GM18868 (cell line): ENCODE data around the gene LAMA2.

Experiments
- ATAC-seq: cut with Tn5 transposase; IDR thresholded peaks from one replicate; pipeline ENCODE4 v1.9.1; 2021; ENCODE audit warnings: mild to moderate bottlenecking, moderate library complexity; ENCODE audit not compliant: unreplicated experiment

The LAMA2 gene

GRCh38 chr6:129544892-129545612, 662.1 kb downstream of the LAMA2 start:
- no peak for ATAC-seq

DNA sequence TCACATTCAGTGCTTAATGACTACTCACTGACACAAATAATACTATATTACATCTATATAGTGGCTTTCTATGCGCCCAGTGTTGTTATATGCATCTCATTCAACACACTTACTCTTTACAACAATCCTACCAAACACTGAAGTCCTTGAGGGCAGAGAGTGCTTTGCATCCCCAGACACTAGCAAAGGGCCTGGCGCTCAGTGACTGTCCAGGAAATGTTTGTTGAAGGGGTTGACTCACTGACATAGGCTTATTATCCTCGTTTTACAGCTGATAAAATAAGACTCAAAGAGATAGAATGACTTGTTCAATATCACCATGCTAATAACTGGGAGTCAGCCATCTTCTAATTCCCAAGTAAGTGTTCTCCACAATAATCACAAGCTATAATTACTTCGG, 663.8 kb downstream of the LAMA2 start:
- no peak for ATAC-seq

DNA sequence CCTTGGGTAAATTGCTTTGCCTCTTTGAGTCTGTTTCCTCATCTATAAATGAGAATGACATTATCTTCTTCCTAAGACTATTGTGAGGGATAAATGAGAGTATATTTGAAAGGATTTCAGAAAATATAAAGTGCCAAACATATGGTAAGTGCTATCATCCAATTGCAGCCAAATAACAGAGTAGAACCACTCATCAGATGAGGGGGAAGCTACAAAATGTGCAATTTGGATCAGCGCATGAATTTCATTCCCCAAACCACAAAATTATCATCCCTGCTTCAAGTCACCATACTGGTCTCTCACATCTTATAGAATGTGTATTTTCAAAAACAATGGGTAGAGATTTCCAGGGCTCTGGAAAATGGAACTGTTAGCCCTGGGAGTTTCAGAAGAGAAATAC, 668.5 kb downstream of the LAMA2 start:
- ATAC-seq: no peak

- no peak for ATAC-seq
These were observed 669.5 kb downstream of the LAMA2 start for GRCh38 chr6:129552413-129552812.

DNA sequence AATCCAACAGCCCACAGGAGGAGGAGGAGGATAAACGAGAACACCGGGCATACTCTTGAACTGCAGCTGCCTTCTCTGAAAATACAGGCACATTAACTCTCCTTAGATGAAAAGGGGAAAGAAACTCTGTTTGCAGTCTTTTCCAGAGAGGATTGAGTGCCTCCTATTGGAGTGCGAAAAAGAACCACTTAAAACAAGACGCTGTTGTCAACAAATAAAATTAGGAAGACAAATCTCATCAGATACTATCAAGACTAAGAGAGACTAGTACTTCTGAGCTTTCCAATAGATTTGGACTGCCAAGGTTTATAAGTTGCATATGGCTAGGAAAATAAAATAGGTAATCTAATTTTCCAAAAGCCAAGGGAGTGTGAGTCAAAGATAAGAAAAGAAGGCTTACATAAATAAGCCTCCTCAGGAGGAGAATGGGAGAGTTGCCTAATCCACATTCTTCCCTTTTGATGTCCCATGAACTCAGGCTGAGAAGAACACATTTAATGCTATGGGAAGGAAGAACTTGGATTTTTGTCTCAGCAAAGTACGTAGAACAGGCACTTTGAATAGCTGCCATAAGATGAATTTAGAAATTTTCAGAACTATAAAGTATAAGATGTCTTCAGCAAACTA, 672.4 kb downstream of the LAMA2 start:
- no peak for ATAC-seq

DNA sequence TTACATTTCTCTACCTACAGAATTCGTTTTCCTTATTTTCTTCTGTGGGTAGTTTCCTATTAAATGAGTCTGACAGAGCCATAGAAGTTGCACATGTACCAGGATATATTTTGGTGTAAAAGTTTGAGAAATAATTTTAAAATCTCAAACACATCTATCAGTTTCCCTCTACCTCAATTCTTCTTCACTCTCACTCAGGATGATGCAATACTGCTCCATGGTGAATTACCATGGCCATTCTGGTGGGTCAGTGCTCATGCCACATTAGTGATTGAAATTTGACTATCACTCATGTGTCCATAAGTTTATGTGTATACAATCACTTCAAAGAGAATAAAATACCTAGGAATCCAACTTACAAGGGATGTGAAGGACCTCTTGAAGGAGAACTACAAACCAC, 675.3 kb downstream of the LAMA2 start:
- ATAC-seq: no peak

GRCh38 chr6:129565366-129565765, 682.4 kb downstream of the LAMA2 start:
- no peak for ATAC-seq

DNA sequence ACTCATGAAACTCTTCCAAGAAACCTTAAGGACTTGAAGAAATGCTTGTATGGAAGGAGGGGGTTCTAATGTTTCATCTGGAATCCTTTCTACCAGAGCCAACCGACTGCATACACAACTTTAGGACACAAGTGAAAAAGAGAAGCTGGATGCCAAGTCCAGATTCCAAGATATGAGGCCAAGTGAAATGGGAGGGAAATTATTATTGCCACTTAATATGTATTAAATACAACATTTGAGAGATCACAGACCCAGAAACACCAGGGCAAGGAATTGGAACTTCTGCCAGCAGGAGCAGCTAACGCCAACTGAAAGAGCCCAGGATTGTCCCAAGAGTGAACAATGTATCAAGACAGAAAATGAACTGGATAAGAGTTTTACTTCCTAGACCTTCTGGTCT, 682.9 kb downstream of the LAMA2 start:
- ATAC-seq: no peak
